Type B pancreatic cell (in vitro differentiated cells): ENCODE results near the gene LNX1. TPM values are rescaled to one million over a fixed set of nuclear protein-coding genes. Genes with fewer than 3 reads are reported as not detected.

Source experiments
- DNase-seq: peaks from one replicate; pipeline ENCODE4 v3.0.0; 2021; ENCODE audit warnings: mixed read lengths; ENCODE audit not compliant: unreplicated experiment; ENCODE audit errors: extremely low spot score
- H3K27ac Mint-ChIP-seq: 2 replicates; pipeline ENCODE4 v1.8.0; 2021; ENCODE audit warnings: mild to moderate bottlenecking, mixed read lengths
- H3K27me3 Mint-ChIP-seq: 2 replicates; pipeline ENCODE4 v1.8.0; 2021; ENCODE audit warnings: mixed read lengths
- H3K36me3 Mint-ChIP-seq: 2 replicates; pipeline ENCODE4 v1.8.0; 2021; ENCODE audit warnings: mixed read lengths
- H3K4me1 Mint-ChIP-seq: one replicate; pipeline ENCODE4 v1.8.0; 2021; ENCODE audit warnings: mixed read lengths; ENCODE audit not compliant: unreplicated experiment
- H3K4me3 Mint-ChIP-seq: 2 replicates; pipeline ENCODE4 v1.8.0; 2021; ENCODE audit warnings: mild to moderate bottlenecking, mixed read lengths
- H3K9me3 Mint-ChIP-seq: 2 replicates; pipeline ENCODE4 v1.8.0; 2021; ENCODE audit warnings: mixed read lengths
- CTCF ChIP-seq: fragments of 200-600 bp; sonication (generic); conservative IDR thresholded peaks from 2 replicates; pipeline ENCODE4 v1.5.0; 2021; ENCODE audit warnings: antibody characterized with exemption, mild to moderate bottlenecking
- total RNA-seq: library from RNA; stranded (reverse); gene quantifications from 2 replicates; pipeline ENCODE4 v1.2.1, GENCODE V29; 2021; ENCODE audit warnings: low replicate concordance

Gene LNX1
- total RNA-seq, 1 donor from 2014 or later, result 5.3 TPM

GRCh38 chr4:53531585-53532224 is 59.6 kb downstream of the LNX1 start:
- Mint-ChIP-seq H3K9me3 (peaks cover 11% of the 10 kb centered on the region), H3K27me3 (peaks cover 31% of the 10 kb centered on the region), H3K4me1 (peaks cover 31% of the 10 kb centered on the region), H3K4me3 (no peak overlapping the region), H3K27ac (no peak overlapping the region), H3K36me3 (peaks cover 6% of the 10 kb centered on the region)
- no peak for TF ChIP-seq CTCF
- DNase-seq, result no peak

- no peaks in the 10 kb centered on the region for H3K36me3 Mint-ChIP-seq
- H3K4me3 Mint-ChIP-seq, result no peak overlapping the region
- H3K27ac Mint-ChIP-seq, result no peak overlapping the region
- peaks cover 16% of the 10 kb centered on the region for H3K27me3 Mint-ChIP-seq
- no peak for TF ChIP-seq CTCF
- H3K9me3 Mint-ChIP-seq, result no peaks in the 10 kb centered on the region
- no peak for DNase-seq
- H3K4me1 Mint-ChIP-seq, result peaks cover 32% of the 10 kb centered on the region
Measured at GRCh38 chr4:53529025-53529424, 62.3 kb downstream of the LNX1 start.

GRCh38 chr4:53527930-53528329 is 63.4 kb downstream of the LNX1 start:
- Mint-ChIP-seq H3K4me1 (peaks cover 29% of the 10 kb centered on the region), H3K9me3 (no peaks in the 10 kb centered on the region), H3K36me3 (no peaks in the 10 kb centered on the region), H3K27me3 (peaks cover 14% of the 10 kb centered on the region), H3K27ac (no peak overlapping the region), H3K4me3 (no peak overlapping the region)
- TF ChIP-seq CTCF, result no peak
- DNase-seq, result no peak

- Mint-ChIP-seq H3K9me3 (peaks cover under 1% of the 10 kb centered on the region), H3K36me3 (peaks cover under 1% of the 10 kb centered on the region), H3K27me3 (peaks cover 13% of the 10 kb centered on the region), H3K27ac (no peak overlapping the region), H3K4me1 (peaks cover 24% of the 10 kb centered on the region), H3K4me3 (no peak overlapping the region)
- TF ChIP-seq CTCF, result no peak
- DNase-seq, result no peak
Measured at GRCh38 chr4:53527326-53527725, 64.0 kb downstream of the LNX1 start.

- no peak for DNase-seq
- Mint-ChIP-seq H3K27me3 (peaks cover 5% of the 10 kb centered on the region), H3K36me3 (peaks cover 5% of the 10 kb centered on the region), H3K4me1 (peaks cover 42% of the 10 kb centered on the region), H3K4me3 (no peak overlapping the region), H3K27ac (no peak overlapping the region), H3K9me3 (peaks cover 5% of the 10 kb centered on the region)
- no peak for TF ChIP-seq CTCF
Measured at GRCh38 chr4:53522334-53522733, 69.0 kb downstream of the LNX1 start.

GRCh38 chr4:53520116-53520515 is 71.2 kb downstream of the LNX1 start:
- no peak for TF ChIP-seq CTCF
- H3K27me3 Mint-ChIP-seq, result peaks cover 5% of the 10 kb centered on the region
- H3K36me3 Mint-ChIP-seq, result peaks cover 5% of the 10 kb centered on the region
- peak overlapping the region; percentile 23 for H3K4me3 Mint-ChIP-seq
- peaks cover 5% of the 10 kb centered on the region for H3K9me3 Mint-ChIP-seq
- no peak for DNase-seq
- peaks cover 42% of the 10 kb centered on the region for H3K4me1 Mint-ChIP-seq
- H3K27ac Mint-ChIP-seq, result peak overlapping the region; percentile 40
